Endothelial cell of coronary artery (primary cell): ENCODE measurements around the gene ZNF892. TPM values are rescaled to one million over a fixed set of nuclear protein-coding genes. Genes with fewer than 3 reads are reported as not detected.

Source experiments
- total RNA-seq: library from RNA; depleted of rRNA; stranded (reverse); fragments of >200 nt; gene quantifications from 2 replicates; pipeline ENCODE4 v1.2.3, GENCODE V29; 2014

ZNF892 gene
- total RNA-seq, result 5.4 and 7.2 TPM in 2 replicates

GRCh38 chr2:95207111-95207961 lies at the start of gene ZNF892:
Gene ZNF892, plus strand, starts transcription at chr2:95207521. Its CDS starts 295 bp downstream, at chr2:95207816.

DNA sequence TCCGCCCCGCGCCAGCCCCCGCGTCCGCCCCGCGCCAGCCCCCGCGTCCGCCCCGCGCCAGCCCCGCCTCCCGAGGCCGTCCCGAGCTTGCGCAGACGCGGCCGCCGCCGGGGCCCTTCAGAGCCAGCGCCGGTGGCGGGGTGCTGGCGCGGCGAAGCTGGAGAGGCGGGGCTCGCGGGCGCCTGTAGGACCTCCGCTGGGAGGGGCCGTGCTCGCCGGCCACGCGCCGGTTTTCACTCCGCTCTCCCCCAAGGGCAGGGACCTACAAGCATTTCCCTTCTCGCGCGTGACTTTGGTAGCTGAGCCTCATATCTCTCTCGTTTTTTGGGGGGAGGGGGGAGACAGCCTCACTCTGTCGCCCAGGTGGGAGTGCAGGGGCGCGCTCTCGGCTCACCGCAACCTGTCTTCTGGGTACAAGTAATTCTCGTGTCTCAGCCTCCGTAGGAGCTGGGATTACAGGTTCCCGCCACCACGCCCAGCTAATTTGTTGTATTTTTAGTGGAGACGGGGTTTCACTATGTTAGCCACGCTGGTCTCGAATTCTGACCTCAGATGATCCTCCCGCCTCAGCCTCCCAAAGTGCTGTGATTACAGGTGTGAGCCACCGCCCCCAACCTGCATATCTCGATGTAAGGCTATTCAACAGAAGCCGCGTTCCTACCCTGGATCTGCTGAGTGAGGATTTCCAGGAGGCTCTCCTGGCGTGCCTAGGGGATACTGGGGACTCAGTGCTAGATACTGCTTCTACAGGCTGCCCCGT lies 47.5 kb upstream of the ZNF892 start, which contains the start of gene ZNF514:
Gene ZNF514 (minus strand): TSS at position 159 of the 760 bp plus-strand sequence. CDS start 6,595 bp downstream, outside the sequence.

GRCh38 chr2:95165371-95166064 lies 41.8 kb upstream of the ZNF892 start, which contains the start of gene ZNF2:
Gene ZNF2, plus strand, starts transcription at chr2:95165809. Its CDS starts 10,418 bp downstream, at chr2:95176227.

Other genes with a start within 250 kb of the ZNF892 start
- gene MAL, start 181.8 kb upstream of the ZNF892 start, total RNA-seq, result not detected in 2 replicates
- gene MRPS5, start 85.7 kb upstream of the ZNF892 start, total RNA-seq, result 57.3 and 78.5 TPM in 2 replicates
- 6.9 and 10.1 TPM in 2 replicates for gene ZNF514, start 47.7 kb upstream of the ZNF892 start, total RNA-seq
- gene ZNF2, start 41.7 kb upstream of the ZNF892 start, total RNA-seq, result 6.7 and 7.6 TPM in 2 replicates
- gene PROM2, start 66.9 kb downstream of the ZNF892 start, total RNA-seq, result under 0.01 and 0.19 TPM in 2 replicates
- 0.18 and 0.47 TPM in 2 replicates for gene KCNIP3, start 89.8 kb downstream of the ZNF892 start, total RNA-seq
- gene FAHD2A, start 195.2 kb downstream of the ZNF892 start, total RNA-seq, result 32.8 and 34.1 TPM in 2 replicates